HEK293 (cell line): Measurements from ENCODE around the gene MTA3.

ENCODE experiments used
- CTCF ChIA-PET: fragments of 350-600 bp; formaldehyde crosslinking; extraction: SDS; loops from one replicate; lab custom pipeline; 2021; ENCODE audit warnings: antibody characterized with exemption; lab: Yijun Ruan, JAX
- POLR2A ChIA-PET: fragments of 300-600 bp; formaldehyde crosslinking; extraction: SDS; loops from one replicate; lab custom pipeline; 2020; ENCODE audit warnings: antibody characterized with exemption, inconsistent platforms; lab: Yijun Ruan, JAX
- H3K27ac ChIP-seq: fragments of 200-500 bp; sonication (Bioruptor generic); 2 replicates; pipeline ENCODE4 v1.5.1; 2014; ENCODE audit warnings: low read depth, low read length, control low read depth, inconsistent platforms; ENCODE audit errors: extremely low read depth
- H3K36me3 ChIP-seq, 2 experiments: fragments of 200-500 bp in 1 of 2; sonication (Bioruptor generic) in 1 of 2; 1 replicate in 1 of 2; 2 replicates in 1 of 2; pipeline ENCODE4 v1.5.1; 2014 to 2017; ENCODE audit warnings: inconsistent platforms in 2 of 2, low read length in 2 of 2; ENCODE audit not compliant: control insufficient read depth in 2 of 2, insufficient read depth in 1 of 2
- H3K4me1 ChIP-seq: fragments of 200-500 bp; sonication (Bioruptor generic); 2 replicates; pipeline ENCODE4 v1.5.1; 2014; ENCODE audit warnings: mild to moderate bottlenecking, low read length, inconsistent platforms; ENCODE audit not compliant: control insufficient read depth, insufficient read depth
- H3K4me3 ChIP-seq: 2 replicates; pipeline ENCODE4 v1.5.1; 2011; ENCODE audit warnings: low read depth, mild to moderate bottlenecking, control low read depth, low read length, moderate library complexity
- H3K9me3 ChIP-seq: fragments of 200-500 bp; sonication (Bioruptor generic); 2 replicates; pipeline ENCODE4 v1.5.1; 2014; ENCODE audit warnings: low read depth, low read length, inconsistent platforms; ENCODE audit not compliant: control insufficient read depth, insufficient read depth
- IKZF3 ChIP-seq: fragments of 450-650 bp; IDR thresholded peaks from 2 replicates; pipeline ENCODE4 v1.5.0; 2018; ENCODE audit warnings: missing biosample characterization, mild to moderate bottlenecking, missing genetic modification characterization, moderate library complexity
- KLF16 ChIP-seq: fragments of 450-650 bp; formaldehyde crosslinking; IDR thresholded peaks from 2 replicates; pipeline ENCODE4 v1.5.1; 2017; ENCODE audit warnings: missing biosample characterization, missing genetic modification characterization
- MEIS1 ChIP-seq: sonication (generic); formaldehyde crosslinking; IDR thresholded peaks from 2 replicates; pipeline ENCODE4 v1.8.1; 2022; ENCODE audit warnings: missing genetic modification reagents, mild to moderate bottlenecking, borderline replicate concordance
- MYNN ChIP-seq: fragments of 450-650 bp; formaldehyde crosslinking; IDR thresholded peaks from 2 replicates; pipeline ENCODE4 v1.5.1; 2016; ENCODE audit warnings: missing biosample characterization, missing genetic modification characterization, borderline replicate concordance
- OSR2 ChIP-seq: fragments of 450-650 bp; formaldehyde crosslinking; IDR thresholded peaks from 2 replicates; pipeline ENCODE4 v1.5.1; 2016; ENCODE audit warnings: missing biosample characterization, missing genetic modification characterization
- OVOL3 ChIP-seq: fragments of 450-650 bp; formaldehyde crosslinking; IDR thresholded peaks from 2 replicates; pipeline ENCODE4 v1.5.1; 2016; ENCODE audit warnings: missing biosample characterization, missing genetic modification characterization
- SCRT2 ChIP-seq: fragments of 450-650 bp; formaldehyde crosslinking; IDR thresholded peaks from 2 replicates; pipeline ENCODE4 v1.5.1; 2016; ENCODE audit warnings: missing biosample characterization, missing genetic modification characterization
- ZBTB17 ChIP-seq: fragments of 450-650 bp; formaldehyde crosslinking; IDR thresholded peaks from 2 replicates; pipeline ENCODE4 v1.5.1; 2016; ENCODE audit warnings: missing biosample characterization, missing genetic modification characterization
- ZFP69B ChIP-seq: fragments of 450-650 bp; formaldehyde crosslinking; IDR thresholded peaks from 2 replicates; pipeline ENCODE4 v1.5.1; 2016; ENCODE audit warnings: missing biosample characterization, missing genetic modification characterization
- ZNF10 ChIP-seq: fragments of 450-650 bp; formaldehyde crosslinking; IDR thresholded peaks from 2 replicates; pipeline ENCODE4 v1.5.1; 2017; ENCODE audit warnings: missing biosample characterization, missing genetic modification characterization
- ZNF112 ChIP-seq: fragments of 450-650 bp; formaldehyde crosslinking; IDR thresholded peaks from 2 replicates; pipeline ENCODE4 v1.5.0; 2017; ENCODE audit warnings: missing biosample characterization, missing genetic modification characterization
- ZNF114 ChIP-seq: fragments of 450-650 bp; formaldehyde crosslinking; IDR thresholded peaks from 2 replicates; pipeline ENCODE4 v1.5.0; 2017; ENCODE audit warnings: missing biosample characterization, missing genetic modification characterization
- ZNF155 ChIP-seq: fragments of 450-650 bp; formaldehyde crosslinking; IDR thresholded peaks from 2 replicates; pipeline ENCODE4 v1.5.1; 2016; ENCODE audit warnings: missing biosample characterization, missing genetic modification characterization
- ZNF157 ChIP-seq: fragments of 450-650 bp; formaldehyde crosslinking; IDR thresholded peaks from 2 replicates; pipeline ENCODE4 v1.5.1; 2016; ENCODE audit warnings: missing biosample characterization, missing genetic modification characterization
- ZNF169 ChIP-seq: fragments of 450-650 bp; formaldehyde crosslinking; IDR thresholded peaks from 2 replicates; pipeline ENCODE4 v1.5.1; 2016; ENCODE audit warnings: missing biosample characterization, missing genetic modification characterization
- ZNF174 ChIP-seq: fragments of 450-650 bp; formaldehyde crosslinking; IDR thresholded peaks from 2 replicates; pipeline ENCODE4 v1.5.0; 2017; ENCODE audit warnings: missing biosample characterization, mild to moderate bottlenecking, missing genetic modification characterization
- ZNF223 ChIP-seq: fragments of 450-650 bp; formaldehyde crosslinking; IDR thresholded peaks from 2 replicates; pipeline ENCODE4 v1.5.1; 2016; ENCODE audit warnings: missing biosample characterization, missing genetic modification characterization
- ZNF23 ChIP-seq: fragments of 450-650 bp; formaldehyde crosslinking; IDR thresholded peaks from 2 replicates; pipeline ENCODE4 v1.5.1; 2016; ENCODE audit warnings: missing biosample characterization, missing genetic modification characterization, borderline replicate concordance
- ZNF248 ChIP-seq: fragments of 450-650 bp; formaldehyde crosslinking; IDR thresholded peaks from 2 replicates; pipeline ENCODE4 v1.5.1; 2017; ENCODE audit warnings: missing biosample characterization, missing genetic modification characterization
- ZNF302 ChIP-seq: fragments of 450-650 bp; formaldehyde crosslinking; IDR thresholded peaks from 2 replicates; pipeline ENCODE4 v1.5.1; 2016; ENCODE audit warnings: missing biosample characterization, missing genetic modification characterization, low read depth
- ZNF423 ChIP-seq: fragments of 450-650 bp; formaldehyde crosslinking; IDR thresholded peaks from 2 replicates; pipeline ENCODE4 v1.5.1; 2016; ENCODE audit warnings: missing biosample characterization, missing genetic modification characterization
- ZNF610 ChIP-seq: fragments of 450-650 bp; formaldehyde crosslinking; IDR thresholded peaks from 2 replicates; pipeline ENCODE4 v1.5.1; 2016; ENCODE audit warnings: missing biosample characterization, missing genetic modification characterization, borderline replicate concordance
- ZNF623 ChIP-seq: fragments of 450-650 bp; formaldehyde crosslinking; IDR thresholded peaks from 2 replicates; pipeline ENCODE4 v1.5.1; 2016; ENCODE audit warnings: missing biosample characterization, missing genetic modification characterization
- ZNF707 ChIP-seq: fragments of 450-650 bp; formaldehyde crosslinking; IDR thresholded peaks from 2 replicates; pipeline ENCODE4 v1.5.1; 2016; ENCODE audit warnings: missing biosample characterization, missing genetic modification characterization
- ZNF76 ChIP-seq: fragments of 450-650 bp; formaldehyde crosslinking; IDR thresholded peaks from 2 replicates; pipeline ENCODE4; 2016; ENCODE audit warnings: low read depth, missing biosample characterization, missing genetic modification characterization, borderline replicate concordance
- TF ChIP-seq, protein P1 (sequence below): fragments of 450-650 bp; formaldehyde crosslinking; IDR thresholded peaks from 2 replicates; pipeline ENCODE4 v1.5.1; 2016; ENCODE audit warnings: missing biosample characterization, missing genetic modification characterization
- TF ChIP-seq, protein P2 (sequence below): fragments of 450-650 bp; formaldehyde crosslinking; IDR thresholded peaks from 2 replicates; pipeline ENCODE4 v1.5.1; 2017; ENCODE audit warnings: missing biosample characterization, missing genetic modification characterization
- TF ChIP-seq, protein P3 (sequence below): fragments of 450-650 bp; formaldehyde crosslinking; IDR thresholded peaks from 2 replicates; pipeline ENCODE4 v1.5.1; 2016; ENCODE audit warnings: missing biosample characterization, missing genetic modification characterization, low read depth
- TF ChIP-seq, protein P4 (sequence below): fragments of 450-650 bp; formaldehyde crosslinking; IDR thresholded peaks from 2 replicates; pipeline ENCODE4 v1.5.1; 2016; ENCODE audit warnings: missing biosample characterization, missing genetic modification characterization
- TF ChIP-seq, protein P5 (sequence below): fragments of 450-650 bp; formaldehyde crosslinking; IDR thresholded peaks from 2 replicates; pipeline ENCODE4 v1.5.1; 2017; ENCODE audit warnings: missing biosample characterization, missing genetic modification characterization
- TF ChIP-seq, protein P6 (sequence below): IDR thresholded peaks from 2 replicates; pipeline ENCODE4 v1.6.1; 2011; ENCODE audit warnings: mild to moderate bottlenecking, low read depth, low read length, borderline replicate concordance

MTA3 gene

DNA sequence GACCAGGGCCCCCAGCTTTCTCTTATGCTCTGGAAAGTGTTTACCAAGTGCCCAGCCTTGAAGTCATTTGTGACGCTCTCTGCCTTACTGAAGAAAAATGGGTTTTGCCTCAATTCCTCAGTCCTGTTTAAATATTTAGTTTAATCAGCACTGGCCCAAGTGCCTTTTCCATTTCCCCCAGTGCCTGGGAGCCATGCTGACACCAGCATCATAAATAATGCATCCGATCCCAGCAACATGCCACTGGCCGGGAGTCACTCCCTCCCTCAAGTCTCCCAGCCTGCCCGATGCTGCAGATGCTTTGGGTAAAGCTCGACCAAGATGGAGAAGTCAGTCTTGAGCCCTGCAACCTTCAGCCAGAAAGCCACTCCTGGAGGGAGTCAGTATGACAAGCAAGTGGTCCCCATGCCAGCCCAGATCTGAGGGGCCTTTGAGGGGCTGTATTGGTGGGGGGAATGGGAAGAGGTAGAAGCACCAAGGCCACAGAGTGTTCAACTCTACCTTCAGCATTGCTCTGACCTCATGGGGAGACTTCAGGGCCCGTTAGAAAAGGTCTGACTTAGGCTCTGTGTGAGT is 12.0 kb upstream of the MTA3 start:
- ChIA-PET POLR2A (no interaction called here), CTCF (no interaction called here)

DNA sequence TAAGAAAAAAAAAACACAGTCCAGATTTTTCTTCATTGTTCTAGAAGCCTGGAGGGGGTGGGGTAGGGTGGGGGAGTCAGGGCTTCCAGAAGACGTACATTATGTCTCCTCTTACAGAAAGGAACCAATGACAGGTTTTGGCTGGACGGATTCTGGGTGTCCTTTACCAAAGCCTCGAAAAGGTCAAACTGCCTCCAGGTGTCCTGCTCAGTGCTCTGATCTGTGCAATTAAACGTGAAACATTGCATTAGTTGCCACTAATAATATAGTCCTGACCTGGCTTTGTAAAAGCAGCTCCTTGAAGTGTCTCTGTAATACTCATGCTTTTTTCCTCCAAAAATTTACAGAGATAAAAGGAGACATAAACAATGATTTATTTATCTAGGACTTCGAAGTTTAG is 11.1 kb upstream of the MTA3 start:
- POLR2A ChIA-PET = no interaction called here

More for the DNA sequence above, 12.0 kb upstream of the MTA3 start:
- no peak overlapping the region for H3K27ac ChIP-seq
- no peaks in the 10 kb centered on the region; a peak in 1 of 3 replicates for H3K36me3 ChIP-seq
- no peak overlapping the region for H3K4me3 ChIP-seq
- no peaks in the 10 kb centered on the region for H3K9me3 ChIP-seq
- TF ChIP-seq, protein P1, sequence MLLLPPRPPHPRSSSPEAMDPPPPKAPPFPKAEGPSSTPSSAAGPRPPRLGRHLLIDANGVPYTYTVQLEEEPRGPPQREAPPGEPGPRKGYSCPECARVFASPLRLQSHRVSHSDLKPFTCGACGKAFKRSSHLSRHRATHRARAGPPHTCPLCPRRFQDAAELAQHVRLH = no peak
- TF ChIP-seq, protein P2, sequence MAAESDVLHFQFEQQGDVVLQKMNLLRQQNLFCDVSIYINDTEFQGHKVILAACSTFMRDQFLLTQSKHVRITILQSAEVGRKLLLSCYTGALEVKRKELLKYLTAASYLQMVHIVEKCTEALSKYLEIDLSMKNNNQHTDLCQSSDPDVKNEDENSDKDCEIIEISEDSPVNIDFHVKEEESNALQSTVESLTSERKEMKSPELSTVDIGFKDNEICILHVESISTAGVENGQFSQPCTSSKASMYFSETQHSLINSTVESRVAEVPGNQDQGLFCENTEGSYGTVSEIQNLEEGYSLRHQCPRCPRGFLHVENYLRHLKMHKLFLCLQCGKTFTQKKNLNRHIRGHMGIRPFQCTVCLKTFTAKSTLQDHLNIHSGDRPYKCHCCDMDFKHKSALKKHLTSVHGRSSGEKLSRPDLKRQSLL (tag by site-specific recombination) = no peak
- TF ChIP-seq ZNF114 (no peak), ZNF112 (no peak), ZNF76 (no peak), ZNF10 (tag by site-specific recombination) (no peak), ZNF302 (tag by site-specific recombination) (no peak), ZNF610 (no peak), KLF16 (tag by site-specific recombination) (no peak), ZNF423 (tag by site-specific recombination) (no peak), OVOL3 (no peak), ZNF707 (tag by site-specific recombination) (no peak), MEIS1 (CRISPR knock-in tag) (no peak), IKZF3 (tag by site-specific recombination) (no peak)
- TF ChIP-seq, protein P3, sequence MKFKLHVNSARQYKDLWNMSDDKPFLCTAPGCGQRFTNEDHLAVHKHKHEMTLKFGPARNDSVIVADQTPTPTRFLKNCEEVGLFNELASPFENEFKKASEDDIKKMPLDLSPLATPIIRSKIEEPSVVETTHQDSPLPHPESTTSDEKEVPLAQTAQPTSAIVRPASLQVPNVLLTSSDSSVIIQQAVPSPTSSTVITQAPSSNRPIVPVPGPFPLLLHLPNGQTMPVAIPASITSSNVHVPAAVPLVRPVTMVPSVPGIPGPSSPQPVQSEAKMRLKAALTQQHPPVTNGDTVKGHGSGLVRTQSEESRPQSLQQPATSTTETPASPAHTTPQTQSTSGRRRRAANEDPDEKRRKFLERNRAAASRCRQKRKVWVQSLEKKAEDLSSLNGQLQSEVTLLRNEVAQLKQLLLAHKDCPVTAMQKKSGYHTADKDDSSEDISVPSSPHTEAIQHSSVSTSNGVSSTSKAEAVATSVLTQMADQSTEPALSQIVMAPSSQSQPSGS (tag by site-specific recombination) = no peak
- TF ChIP-seq, protein P4, sequence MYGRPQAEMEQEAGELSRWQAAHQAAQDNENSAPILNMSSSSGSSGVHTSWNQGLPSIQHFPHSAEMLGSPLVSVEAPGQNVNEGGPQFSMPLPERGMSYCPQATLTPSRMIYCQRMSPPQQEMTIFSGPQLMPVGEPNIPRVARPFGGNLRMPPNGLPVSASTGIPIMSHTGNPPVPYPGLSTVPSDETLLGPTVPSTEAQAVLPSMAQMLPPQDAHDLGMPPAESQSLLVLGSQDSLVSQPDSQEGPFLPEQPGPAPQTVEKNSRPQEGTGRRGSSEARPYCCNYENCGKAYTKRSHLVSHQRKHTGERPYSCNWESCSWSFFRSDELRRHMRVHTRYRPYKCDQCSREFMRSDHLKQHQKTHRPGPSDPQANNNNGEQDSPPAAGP (tag by site-specific recombination) = no peak
- no peaks in the 10 kb centered on the region for H3K4me1 ChIP-seq

More for the DNA sequence above, 11.1 kb upstream of the MTA3 start:
- Histone ChIP-seq H3K9me3 (no peaks in the 10 kb centered on the region), H3K4me1 (no peaks in the 10 kb centered on the region), H3K27ac (no peak overlapping the region), H3K36me3 (no peaks in the 10 kb centered on the region; a peak in 1 of 3 replicates), H3K4me3 (no peak overlapping the region)
- TF ChIP-seq ZNF248 (tag by site-specific recombination) (no peak), ZNF174 (no peak), ZNF623 (tag by site-specific recombination) (no peak), ZNF169 (tag by site-specific recombination) (no peak), ZNF302 (tag by site-specific recombination) (no peak), OSR2 (tag by site-specific recombination) (no peak), ZNF157 (tag by site-specific recombination) (no peak), SCRT2 (no peak), ZBTB17 (tag by site-specific recombination) (no peak), MYNN (tag by site-specific recombination) (no peak), ZNF23 (tag by site-specific recombination) (no peak), ZNF223 (tag by site-specific recombination) (no peak), ZNF155 (no peak), ZFP69B (tag by site-specific recombination) (no peak)
- TF ChIP-seq, protein P5, sequence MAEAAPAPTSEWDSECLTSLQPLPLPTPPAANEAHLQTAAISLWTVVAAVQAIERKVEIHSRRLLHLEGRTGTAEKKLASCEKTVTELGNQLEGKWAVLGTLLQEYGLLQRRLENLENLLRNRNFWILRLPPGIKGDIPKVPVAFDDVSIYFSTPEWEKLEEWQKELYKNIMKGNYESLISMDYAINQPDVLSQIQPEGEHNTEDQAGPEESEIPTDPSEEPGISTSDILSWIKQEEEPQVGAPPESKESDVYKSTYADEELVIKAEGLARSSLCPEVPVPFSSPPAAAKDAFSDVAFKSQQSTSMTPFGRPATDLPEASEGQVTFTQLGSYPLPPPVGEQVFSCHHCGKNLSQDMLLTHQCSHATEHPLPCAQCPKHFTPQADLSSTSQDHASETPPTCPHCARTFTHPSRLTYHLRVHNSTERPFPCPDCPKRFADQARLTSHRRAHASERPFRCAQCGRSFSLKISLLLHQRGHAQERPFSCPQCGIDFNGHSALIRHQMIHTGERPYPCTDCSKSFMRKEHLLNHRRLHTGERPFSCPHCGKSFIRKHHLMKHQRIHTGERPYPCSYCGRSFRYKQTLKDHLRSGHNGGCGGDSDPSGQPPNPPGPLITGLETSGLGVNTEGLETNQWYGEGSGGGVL (tag by site-specific recombination) = no peak
- TF ChIP-seq, protein P6, sequence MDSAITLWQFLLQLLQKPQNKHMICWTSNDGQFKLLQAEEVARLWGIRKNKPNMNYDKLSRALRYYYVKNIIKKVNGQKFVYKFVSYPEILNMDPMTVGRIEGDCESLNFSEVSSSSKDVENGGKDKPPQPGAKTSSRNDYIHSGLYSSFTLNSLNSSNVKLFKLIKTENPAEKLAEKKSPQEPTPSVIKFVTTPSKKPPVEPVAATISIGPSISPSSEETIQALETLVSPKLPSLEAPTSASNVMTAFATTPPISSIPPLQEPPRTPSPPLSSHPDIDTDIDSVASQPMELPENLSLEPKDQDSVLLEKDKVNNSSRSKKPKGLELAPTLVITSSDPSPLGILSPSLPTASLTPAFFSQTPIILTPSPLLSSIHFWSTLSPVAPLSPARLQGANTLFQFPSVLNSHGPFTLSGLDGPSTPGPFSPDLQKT = no peak
- CTCF ChIA-PET = no interaction called here
